Measurements from ENCODE around the gene MEF2B.

- TF ChIP-seq CTCF (IDR thresholded peaks at IDR 0.05) (no peak), POLR2A (IDR thresholded peaks at IDR 0.05) (no peak)
Measured at GRCh38 chr19:19202707-19203011, 32.6 kb upstream of the MEF2B start.

Data from Peyer's patch (tissue), 4 donors.